IMR-90 (cell line): ENCODE results near the gene ZNHIT1. TPM values are rescaled to one million over a fixed set of nuclear protein-coding genes. Genes with fewer than 3 reads are reported as not detected.

Experiments
- ATAC-seq: fragments of 200-7000 bp; cut with Tn5 transposase; 2 replicates; pipeline ENCODE4 v1.9.1; 2020; ENCODE audit warnings: low read depth, mild to moderate bottlenecking, moderate library complexity
- BruUV-seq: library from RNA; stranded (reverse); fragments of 400-500 nt; replicated peaks from 2 replicates; lab custom pipeline; 2021; lab: Mats Ljungman, UMichigan
- CTCF ChIA-PET: fragments of 300-600 bp; formaldehyde crosslinking; extraction: SDS; loops from one replicate; lab custom pipeline; 2021; ENCODE audit warnings: antibody characterized with exemption; lab: Yijun Ruan, JAX
- POLR2A ChIA-PET: fragments of 300-600 bp; sonication (Branson Sonifier 250); formaldehyde crosslinking; loops from one replicate; lab custom pipeline; 2022; ENCODE audit warnings: antibody characterized with exemption; ENCODE audit not compliant: unreplicated experiment; lab: Charles Lee
- DNase-seq: peaks from one replicate; pipeline ENCODE4 v3.0.0; 2013
- H2AFZ ChIP-seq: replicated peaks from 2 replicates; pipeline ENCODE3; 2013; ENCODE audit warnings: low read length, mild to moderate bottlenecking; ENCODE audit not compliant: poor library complexity
- H2AK5ac ChIP-seq: 2 replicates; pipeline ENCODE4 v1.6.1; 2013; ENCODE audit warnings: low read depth, low read length, inconsistent platforms
- H2AK9ac ChIP-seq: replicated peaks from 2 replicates; pipeline ENCODE3; 2013; ENCODE audit warnings: mild to moderate bottlenecking, low read depth, low read length, moderate library complexity; ENCODE audit not compliant: poor library complexity
- H2BK120ac ChIP-seq: 2 replicates; pipeline ENCODE4 v1.6.1; 2013; ENCODE audit warnings: low read depth, low read length, inconsistent platforms
- H2BK15ac ChIP-seq: 3 replicates; pipeline ENCODE4 v1.6.1; 2013; ENCODE audit warnings: low read depth, low read length, inconsistent platforms
- H2BK20ac ChIP-seq: 2 replicates; pipeline ENCODE4 v1.6.1; 2013; ENCODE audit warnings: low read depth, mild to moderate bottlenecking, inconsistent platforms, low read length, moderate library complexity
- H2BK5ac ChIP-seq: 2 replicates; pipeline ENCODE4 v1.6.1; 2013; ENCODE audit warnings: mild to moderate bottlenecking, low read depth, low read length, inconsistent platforms; ENCODE audit not compliant: poor library complexity, severe bottlenecking
- H3K14ac ChIP-seq: replicated peaks from 2 replicates; pipeline ENCODE4 v1.6.1; 2013; ENCODE audit warnings: low read depth, low read length, inconsistent platforms
- H3K18ac ChIP-seq: 2 replicates; pipeline ENCODE4 v1.6.1; 2013; ENCODE audit warnings: low read depth, low read length, control low read depth
- H3K23ac ChIP-seq: 2 replicates; pipeline ENCODE4 v1.6.1; 2013; ENCODE audit warnings: low read depth, low read length, inconsistent platforms
- H3K27ac ChIP-seq: 2 replicates; pipeline ENCODE4 v1.5.1; 2013; ENCODE audit warnings: mild to moderate bottlenecking, control low read depth, low read length; ENCODE audit not compliant: insufficient read depth
- H3K27me3 ChIP-seq: 2 replicates; pipeline ENCODE4 v1.6.1; 2013; ENCODE audit warnings: low read length; ENCODE audit not compliant: control insufficient read depth, insufficient read depth
- H3K36me3 ChIP-seq: 2 replicates; pipeline ENCODE4 v1.6.1; 2013; ENCODE audit warnings: low read length, mixed read lengths; ENCODE audit not compliant: control insufficient read depth, insufficient read depth
- H3K4ac ChIP-seq: 2 replicates; pipeline ENCODE4 v1.6.1; 2013; ENCODE audit warnings: low read depth, low read length, inconsistent platforms
- H3K4me1 ChIP-seq: 2 replicates; pipeline ENCODE4 v1.6.1; 2013; ENCODE audit warnings: low read length, mixed read lengths; ENCODE audit not compliant: control insufficient read depth, insufficient read depth
- H3K4me2 ChIP-seq: 2 replicates; pipeline ENCODE4 v1.6.1; 2013; ENCODE audit warnings: low read depth, mild to moderate bottlenecking, control low read depth, low read length, moderate library complexity
- H3K4me3 ChIP-seq: 2 replicates; pipeline ENCODE4 v1.5.1; 2013; ENCODE audit warnings: low read depth, mild to moderate bottlenecking, control low read depth, low read length, moderate library complexity; ENCODE audit not compliant: insufficient read depth
- H3K56ac ChIP-seq: 2 replicates; pipeline ENCODE4 v1.6.1; 2013; ENCODE audit warnings: low read length, inconsistent platforms; ENCODE audit not compliant: insufficient read depth; ENCODE audit errors: extremely low read depth
- H3K79me1 ChIP-seq, 2 experiments: 2 replicates each; pipeline ENCODE4 v1.6.1; 2013; ENCODE audit warnings: low read length in 2 of 2, inconsistent platforms in 1 of 2, low read depth in 1 of 2
- H3K9ac ChIP-seq: 2 replicates; pipeline ENCODE4 v1.6.1; 2013; ENCODE audit warnings: low read depth, low read length, control low read depth
- H3K9me1 ChIP-seq: 2 replicates; pipeline ENCODE4 v1.6.1; 2013; ENCODE audit warnings: low read length, inconsistent platforms; ENCODE audit not compliant: insufficient read depth
- H3K9me3 ChIP-seq: 2 replicates; pipeline ENCODE4 v1.6.1; 2013; ENCODE audit warnings: low read length; ENCODE audit not compliant: control insufficient read depth, insufficient read depth
- H4K20me1 ChIP-seq: 2 replicates; pipeline ENCODE4 v1.6.1; 2013; ENCODE audit warnings: low read length, inconsistent platforms; ENCODE audit not compliant: insufficient read depth
- H4K5ac ChIP-seq: 2 replicates; pipeline ENCODE4 v1.6.1; 2013; ENCODE audit warnings: mild to moderate bottlenecking, low read depth, low read length, control low read depth
- H4K8ac ChIP-seq, 2 experiments: 2 replicates each; pipeline ENCODE4 v1.6.1; 2013; ENCODE audit warnings: low read depth in 2 of 2, low read length in 2 of 2, control low read depth in 1 of 2, inconsistent platforms in 1 of 2
- H4K91ac ChIP-seq: 2 replicates; pipeline ENCODE4 v1.6.1; 2013; ENCODE audit warnings: low read depth, low read length, inconsistent platforms; ENCODE audit not compliant: insufficient read depth
- BHLHE40 ChIP-seq: fragments of 150-350 bp; IDR thresholded peaks from 2 replicates; pipeline ENCODE4 v1.6.1; 2016; ENCODE audit warnings: mild to moderate bottlenecking, low read depth, low read length
- MAFK ChIP-seq: IDR thresholded peaks from 2 replicates; pipeline ENCODE4 v1.6.1; 2012; ENCODE audit warnings: low read depth, low read length, improper control_type of control experiment
- RAD21 ChIP-seq: IDR thresholded peaks from 2 replicates; pipeline ENCODE4 v1.6.1; 2012; ENCODE audit warnings: low read length, improper control_type of control experiment
- RCOR1 ChIP-seq: IDR thresholded peaks from 2 replicates; pipeline ENCODE4 v1.6.1; 2012; ENCODE audit warnings: mild to moderate bottlenecking, low read length, improper control_type of control experiment; ENCODE audit not compliant: insufficient replicate concordance
- RFX5 ChIP-seq: IDR thresholded peaks from 2 replicates; pipeline ENCODE4 v1.8.0; 2012; ENCODE audit warnings: low read depth, mild to moderate bottlenecking, low read length, moderate library complexity
- SMC3 ChIP-seq: fragments of 150-350 bp; IDR thresholded peaks from 2 replicates; pipeline ENCODE4 v1.6.1; 2016; ENCODE audit warnings: low read depth, mild to moderate bottlenecking, antibody characterized with exemption, low read length, moderate library complexity
- WGBS, 2 experiments: methylation state at CpG; one replicate each; pipeline versions ENCODE4 v1.1.5 to v1.1.7; 2013; ENCODE audit warnings: missing lambda C conversion rate in 2 of 2; ENCODE audit not compliant: insufficient read length in 1 of 2; ENCODE audit errors: extremely low coverage in 2 of 2; 5-methylcytosine and 5-hydroxymethylcytosine counted together
- dilution Hi-C: fragments of 300-500 bp; cut with HindIII; formaldehyde crosslinking; loops from one replicate; pipeline ENCODE4 v1.14.3; 2018; ENCODE audit warnings: low sequenced_read_pairs; ENCODE audit not compliant: unreplicated experiment
- in situ Hi-C: fragments of 300-500 bp; cut with MboI; formaldehyde crosslinking; loops from 3 replicates; pipeline ENCODE4 v1.14.3; 2019; ENCODE audit warnings: low sequenced_read_pairs, inconsistent platforms, mixed read lengths
- intact Hi-C: fragments of 100-400 bp; cut with micrococcal nuclease; formaldehyde crosslinking; loops from 2 replicates; pipeline ENCODE4 v1.10.0; 2022
- polyA plus RNA-seq, 3 experiments: library from polyadenylated mRNA; depleted of rRNA; stranded (reverse); fragments of >200 nt; gene quantifications; 2 replicates each; pipeline ENCODE4 v1.2.3, GENCODE V29; 2012; ENCODE audit warnings: low replicate concordance in 1 of 3
- total RNA-seq: library from RNA; depleted of rRNA; stranded (reverse); fragments of >200 nt; gene quantifications from 2 replicates; pipeline ENCODE4 v1.2.3, GENCODE V29; 2012
- TF ChIP-seq, protein P1 (sequence below): fragments of 150-350 bp; IDR thresholded peaks from 2 replicates; pipeline ENCODE4 v1.6.1; 2017; ENCODE audit warnings: mild to moderate bottlenecking, antibody characterized with exemption, low read length, low read depth
- TF ChIP-seq, protein P2 (sequence below): fragments of 150-350 bp; IDR thresholded peaks from 2 replicates; pipeline ENCODE4 v1.6.1; 2016; ENCODE audit warnings: low read depth, mild to moderate bottlenecking, low read length, moderate library complexity, borderline replicate concordance

ZNHIT1 gene
- total and polyA plus RNA-seq, 2 of the 4 experiments (the other 2 are of a cell fraction): 31.7 to 47.1 TPM

DNA sequence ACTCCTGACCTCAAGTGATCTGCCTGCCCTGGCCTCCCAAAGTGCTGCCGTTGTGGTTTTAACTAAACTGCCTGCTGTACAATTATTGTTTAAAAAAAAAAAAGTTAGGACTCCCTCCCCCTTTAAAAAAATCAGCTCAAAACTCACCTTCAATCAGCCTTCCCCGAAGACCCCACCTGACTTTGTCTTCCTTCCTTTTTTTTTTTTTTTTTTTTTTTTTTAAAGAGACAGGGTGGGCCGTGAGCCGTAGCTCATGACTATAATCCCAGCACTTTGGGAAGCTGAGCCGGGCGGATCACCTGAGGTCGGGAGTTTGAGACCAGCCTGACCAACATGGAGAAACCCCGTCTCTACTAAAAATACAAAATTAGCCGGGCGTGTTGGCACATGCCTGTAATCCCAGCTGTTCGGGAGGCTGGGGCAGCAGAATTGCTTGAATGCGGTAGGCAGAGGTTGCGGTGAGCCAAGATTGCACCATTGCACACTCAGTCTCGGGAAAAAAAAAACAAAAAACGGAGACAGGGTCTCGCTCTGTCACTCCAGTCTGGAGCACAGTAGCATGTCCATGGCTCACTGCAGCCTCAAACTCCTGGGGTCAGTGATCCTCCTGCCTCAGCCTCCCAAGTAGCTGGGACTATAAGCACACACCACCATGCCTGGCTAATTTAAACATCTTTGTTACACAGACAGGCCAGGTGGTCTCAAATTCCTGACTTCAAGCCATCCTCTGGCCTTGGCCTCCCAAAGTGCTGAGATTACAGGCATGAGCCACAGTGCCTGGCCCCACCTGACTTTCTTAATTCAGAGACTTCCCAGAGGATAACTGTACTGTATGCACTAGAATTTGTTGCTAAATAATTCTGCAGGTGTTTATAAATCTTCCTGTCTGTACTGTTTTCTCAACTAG, 23.7 kb downstream of the ZNHIT1 start:
- DNase-seq (no peak), ATAC-seq (no peak)
- H2BK15ac ChIP-seq: no peak overlapping the region
- no peaks in the 10 kb centered on the region for H3K27me3 ChIP-seq
- no TSS peak for BruUV-seq
- 100% methylated on average over 2 of the region's 16 CpGs; no CpG with 5 or more reads in 1 of the 2 experiments for WGBS, 2 experiments
- no peaks in the 10 kb centered on the region; the same call in 1 of the 2 replicates for H3K9me1 ChIP-seq
- in situ Hi-C loops (no loop called here), intact Hi-C loops (no loop called here), dilution Hi-C loops (no loop called here)
- H3K4me1 ChIP-seq: peaks cover 10% of the 10 kb centered on the region
- no peaks in the 10 kb centered on the region for H3K9me3 ChIP-seq
- H2BK20ac ChIP-seq: no peak overlapping the region
- TF ChIP-seq, protein P1, sequence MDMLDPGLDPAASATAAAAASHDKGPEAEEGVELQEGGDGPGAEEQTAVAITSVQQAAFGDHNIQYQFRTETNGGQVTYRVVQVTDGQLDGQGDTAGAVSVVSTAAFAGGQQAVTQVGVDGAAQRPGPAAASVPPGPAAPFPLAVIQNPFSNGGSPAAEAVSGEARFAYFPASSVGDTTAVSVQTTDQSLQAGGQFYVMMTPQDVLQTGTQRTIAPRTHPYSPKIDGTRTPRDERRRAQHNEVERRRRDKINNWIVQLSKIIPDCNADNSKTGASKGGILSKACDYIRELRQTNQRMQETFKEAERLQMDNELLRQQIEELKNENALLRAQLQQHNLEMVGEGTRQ: no peak
- TF ChIP-seq RFX5: no peak
- TF ChIP-seq, protein P2, sequence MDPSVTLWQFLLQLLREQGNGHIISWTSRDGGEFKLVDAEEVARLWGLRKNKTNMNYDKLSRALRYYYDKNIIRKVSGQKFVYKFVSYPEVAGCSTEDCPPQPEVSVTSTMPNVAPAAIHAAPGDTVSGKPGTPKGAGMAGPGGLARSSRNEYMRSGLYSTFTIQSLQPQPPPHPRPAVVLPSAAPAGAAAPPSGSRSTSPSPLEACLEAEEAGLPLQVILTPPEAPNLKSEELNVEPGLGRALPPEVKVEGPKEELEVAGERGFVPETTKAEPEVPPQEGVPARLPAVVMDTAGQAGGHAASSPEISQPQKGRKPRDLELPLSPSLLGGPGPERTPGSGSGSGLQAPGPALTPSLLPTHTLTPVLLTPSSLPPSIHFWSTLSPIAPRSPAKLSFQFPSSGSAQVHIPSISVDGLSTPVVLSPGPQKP: no peak
- no peak for TF ChIP-seq MAFK
- no peak for TF ChIP-seq RCOR1
- TF ChIP-seq BHLHE40: no peak
- no peak for TF ChIP-seq RAD21
- no peak for TF ChIP-seq SMC3
- H3K27ac ChIP-seq: no peak overlapping the region
- CTCF ChIA-PET: no interaction called here
- no peak overlapping the region for H3K23ac ChIP-seq
- H3K56ac ChIP-seq: no peak overlapping the region
- no peak overlapping the region for H4K8ac ChIP-seq
- H4K20me1 ChIP-seq: peaks cover 21% of the 10 kb centered on the region
- no peak overlapping the region for H3K18ac ChIP-seq
- H2BK5ac ChIP-seq: no peak overlapping the region
- H3K4me2 ChIP-seq: no peak overlapping the region
- H3K9ac ChIP-seq: no peak overlapping the region
- H3K14ac ChIP-seq: no peak overlapping the region
- no peak overlapping the region for H2AK5ac ChIP-seq
- H2AK9ac ChIP-seq: no peak overlapping the region
- H4K91ac ChIP-seq: no peak overlapping the region
- H3K36me3 ChIP-seq: peaks cover 34% of the 10 kb centered on the region
- no peak overlapping the region for H2AFZ ChIP-seq
- no peak overlapping the region for H3K4me3 ChIP-seq
- no peak overlapping the region for H3K4ac ChIP-seq
- POLR2A ChIA-PET: no interaction called here
- no peak overlapping the region for H4K5ac ChIP-seq
- H2BK120ac ChIP-seq: no peak overlapping the region
- H3K79me1 ChIP-seq: peaks cover 24 to 58% of the 10 kb centered on the region in 2 experiments
